T follicular helper cell (primary cell): Measurements from ENCODE around the gene MYOM3.
"Not testable (repeated sequence)": the region's sequence is repeated elsewhere in the genome, so short reads cannot be mapped to it uniquely, and the experiment has no call there.

ENCODE experiments used
- DNase-seq: peaks from one replicate; pipeline ENCODE4 v3.0.0-alpha.2; 2020; ENCODE audit warnings: low read depth

The MYOM3 gene

GRCh38 chr1:24071941-24072340, 40.0 kb downstream of the MYOM3 start:
- DNase-seq = no peak

GRCh38 chr1:24070821-24071393, 41.0 kb downstream of the MYOM3 start:
- DNase-seq = peak; percentile 54

GRCh38 chr1:24069817-24070216, 42.1 kb downstream of the MYOM3 start:
- no peak for DNase-seq

- no peak for DNase-seq
These were observed 44.0 kb downstream of the MYOM3 start for GRCh38 chr1:24067978-24068377.

- no peak for DNase-seq
These were observed 46.6 kb downstream of the MYOM3 start for GRCh38 chr1:24065304-24065703.

GRCh38 chr1:24062221-24062620, 49.7 kb downstream of the MYOM3 start:
- DNase-seq = no peak

- DNase-seq = no peak
These were observed 51.5 kb downstream of the MYOM3 start for GRCh38 chr1:24060482-24060881.

- no peak for DNase-seq
These were observed 53.1 kb downstream of the MYOM3 start for GRCh38 chr1:24058671-24059455.

- no peak for DNase-seq
These were observed 54.8 kb downstream of the MYOM3 start for GRCh38 chr1:24057171-24057570.

- no peak for DNase-seq
These were observed 56.3 kb downstream of the MYOM3 start for GRCh38 chr1:24055681-24056080.

- DNase-seq = no peak
These were observed 59.7 kb downstream of the MYOM3 start for GRCh38 chr1:24052220-24052619.

- DNase-seq = no peak
These were observed 60.6 kb downstream of the MYOM3 start for GRCh38 chr1:24051206-24051945.

- no peak for DNase-seq
These were observed 62.2 kb downstream of the MYOM3 start for GRCh38 chr1:24049733-24050132.

GRCh38 chr1:24048894-24049293, 63.0 kb downstream of the MYOM3 start:
- not testable (repeated sequence) for DNase-seq

- DNase-seq = no peak
These were observed 63.6 kb downstream of the MYOM3 start for GRCh38 chr1:24048205-24048869.

GRCh38 chr1:24047110-24047477, 64.8 kb downstream of the MYOM3 start:
- DNase-seq = no peak

- DNase-seq = no peak
These were observed 66.2 kb downstream of the MYOM3 start for GRCh38 chr1:24045771-24046170.

- not testable (repeated sequence) for DNase-seq
These were observed 67.3 kb downstream of the MYOM3 start for GRCh38 chr1:24044672-24045071.

GRCh38 chr1:24043345-24044032, 68.4 kb downstream of the MYOM3 start:
- no peak for DNase-seq

- no peak for DNase-seq
These were observed 69.6 kb downstream of the MYOM3 start for GRCh38 chr1:24042315-24042714.

GRCh38 chr1:24036088-24036487, 75.8 kb downstream of the MYOM3 start:
- DNase-seq = no peak

- DNase-seq = no peak
These were observed 79.0 kb downstream of the MYOM3 start for GRCh38 chr1:24032981-24033380.
